ENCODE measurements around the gene RUSF1.

Gene RUSF1

DNA sequence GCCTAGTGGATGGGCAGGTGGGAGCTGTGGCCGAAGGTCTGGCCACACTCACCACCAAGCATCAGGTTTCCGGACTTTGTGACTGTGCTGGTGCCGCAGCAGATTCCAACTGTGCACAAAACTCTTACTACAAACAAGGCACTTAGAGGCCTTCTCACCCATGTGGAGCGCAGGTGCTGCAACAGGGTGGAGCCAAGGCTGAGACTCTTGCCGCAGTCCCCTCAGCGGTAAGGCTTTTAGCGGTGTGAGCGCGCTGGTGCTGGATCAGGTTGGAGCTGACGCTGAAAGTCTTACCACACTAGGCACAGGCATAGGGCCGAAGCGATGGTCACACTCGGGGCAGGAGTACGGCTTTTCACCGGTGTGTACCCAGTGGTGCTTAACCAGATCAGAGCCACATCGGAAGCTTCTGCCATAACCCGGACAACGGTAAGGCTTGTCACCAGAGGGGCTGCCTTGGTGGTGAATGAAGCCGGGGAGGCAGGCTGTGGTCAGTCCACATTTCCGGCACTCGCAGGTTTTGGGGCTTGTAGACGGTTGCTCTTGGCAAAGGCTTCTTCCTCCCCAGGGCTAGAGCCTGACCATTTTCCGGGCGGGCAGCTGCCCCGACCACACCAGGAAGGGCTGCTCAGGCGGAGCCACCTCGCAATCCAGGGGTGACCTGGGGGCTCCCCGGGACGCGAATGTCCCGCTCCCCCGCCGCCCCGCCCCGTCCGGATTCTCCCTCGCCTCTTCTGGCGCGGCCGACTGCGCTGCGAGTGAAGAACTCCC, 49.9 kb downstream of the RUSF1 start:
- TF ChIP-seq FOXP2 (optimal IDR thresholded peaks at IDR 0.05; ENCODE audit: borderline replicate concordance, extremely low read depth, extremely low read length, insufficient read depth) (no peak), TAF1 (IDR thresholded peaks at IDR 0.05; ENCODE audit: borderline replicate concordance, insufficient read depth, low read length) (no peak), POLR2AphosphoS5 (IDR thresholded peaks at IDR 0.05; ENCODE audit: low read depth, low read length) (no peak), SIN3A (IDR thresholded peaks at IDR 0.05; ENCODE audit: borderline replicate concordance, insufficient read depth, low read length) (no peak)
- TF ChIP-seq, protein P1, sequence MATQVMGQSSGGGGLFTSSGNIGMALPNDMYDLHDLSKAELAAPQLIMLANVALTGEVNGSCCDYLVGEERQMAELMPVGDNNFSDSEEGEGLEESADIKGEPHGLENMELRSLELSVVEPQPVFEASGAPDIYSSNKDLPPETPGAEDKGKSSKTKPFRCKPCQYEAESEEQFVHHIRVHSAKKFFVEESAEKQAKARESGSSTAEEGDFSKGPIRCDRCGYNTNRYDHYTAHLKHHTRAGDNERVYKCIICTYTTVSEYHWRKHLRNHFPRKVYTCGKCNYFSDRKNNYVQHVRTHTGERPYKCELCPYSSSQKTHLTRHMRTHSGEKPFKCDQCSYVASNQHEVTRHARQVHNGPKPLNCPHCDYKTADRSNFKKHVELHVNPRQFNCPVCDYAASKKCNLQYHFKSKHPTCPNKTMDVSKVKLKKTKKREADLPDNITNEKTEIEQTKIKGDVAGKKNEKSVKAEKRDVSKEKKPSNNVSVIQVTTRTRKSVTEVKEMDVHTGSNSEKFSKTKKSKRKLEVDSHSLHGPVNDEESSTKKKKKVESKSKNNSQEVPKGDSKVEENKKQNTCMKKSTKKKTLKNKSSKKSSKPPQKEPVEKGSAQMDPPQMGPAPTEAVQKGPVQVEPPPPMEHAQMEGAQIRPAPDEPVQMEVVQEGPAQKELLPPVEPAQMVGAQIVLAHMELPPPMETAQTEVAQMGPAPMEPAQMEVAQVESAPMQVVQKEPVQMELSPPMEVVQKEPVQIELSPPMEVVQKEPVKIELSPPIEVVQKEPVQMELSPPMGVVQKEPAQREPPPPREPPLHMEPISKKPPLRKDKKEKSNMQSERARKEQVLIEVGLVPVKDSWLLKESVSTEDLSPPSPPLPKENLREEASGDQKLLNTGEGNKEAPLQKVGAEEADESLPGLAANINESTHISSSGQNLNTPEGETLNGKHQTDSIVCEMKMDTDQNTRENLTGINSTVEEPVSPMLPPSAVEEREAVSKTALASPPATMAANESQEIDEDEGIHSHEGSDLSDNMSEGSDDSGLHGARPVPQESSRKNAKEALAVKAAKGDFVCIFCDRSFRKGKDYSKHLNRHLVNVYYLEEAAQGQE (IDR thresholded peaks at IDR 0.05; ENCODE audit: insufficient read depth in 1 of 2, low read depth in 2 of 2, low read length in 2 of 2) = no peak

DNA sequence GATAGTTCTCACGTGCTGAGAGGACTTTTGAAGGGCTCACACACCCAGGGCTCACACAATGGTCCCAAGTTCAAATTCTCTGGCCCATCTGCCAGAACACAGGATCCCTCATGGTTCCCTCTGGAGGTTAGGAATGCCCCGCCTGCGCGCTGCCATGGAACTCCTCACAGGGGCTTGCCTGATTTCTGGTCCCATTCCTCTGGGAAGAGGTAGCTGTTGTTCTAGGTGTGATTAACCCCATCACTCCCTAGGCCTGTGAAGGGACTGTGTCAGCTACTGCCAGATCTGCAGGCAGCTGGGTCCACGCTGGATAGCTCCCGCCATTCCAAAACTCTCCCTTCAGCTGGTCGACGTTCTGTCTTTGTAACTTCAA, 51.2 kb downstream of the RUSF1 start:
- TF ChIP-seq, protein P1 (IDR thresholded peaks at IDR 0.05; ENCODE audit: insufficient read depth in 1 of 2, low read depth in 2 of 2, low read length in 2 of 2) = peak in 1 of 2 experiments; percentile 82; a peak in 2 of 4 replicates
- TF ChIP-seq FOXP2 (optimal IDR thresholded peaks at IDR 0.05; ENCODE audit: borderline replicate concordance, extremely low read depth, extremely low read length, insufficient read depth) = no peak
- TF ChIP-seq TAF1 (IDR thresholded peaks at IDR 0.05; ENCODE audit: borderline replicate concordance, insufficient read depth, low read length) = no peak
- TF ChIP-seq POLR2AphosphoS5 (IDR thresholded peaks at IDR 0.05; ENCODE audit: low read depth, low read length) = no peak
- TF ChIP-seq SIN3A (IDR thresholded peaks at IDR 0.05; ENCODE audit: borderline replicate concordance, insufficient read depth, low read length) = no peak

DNA sequence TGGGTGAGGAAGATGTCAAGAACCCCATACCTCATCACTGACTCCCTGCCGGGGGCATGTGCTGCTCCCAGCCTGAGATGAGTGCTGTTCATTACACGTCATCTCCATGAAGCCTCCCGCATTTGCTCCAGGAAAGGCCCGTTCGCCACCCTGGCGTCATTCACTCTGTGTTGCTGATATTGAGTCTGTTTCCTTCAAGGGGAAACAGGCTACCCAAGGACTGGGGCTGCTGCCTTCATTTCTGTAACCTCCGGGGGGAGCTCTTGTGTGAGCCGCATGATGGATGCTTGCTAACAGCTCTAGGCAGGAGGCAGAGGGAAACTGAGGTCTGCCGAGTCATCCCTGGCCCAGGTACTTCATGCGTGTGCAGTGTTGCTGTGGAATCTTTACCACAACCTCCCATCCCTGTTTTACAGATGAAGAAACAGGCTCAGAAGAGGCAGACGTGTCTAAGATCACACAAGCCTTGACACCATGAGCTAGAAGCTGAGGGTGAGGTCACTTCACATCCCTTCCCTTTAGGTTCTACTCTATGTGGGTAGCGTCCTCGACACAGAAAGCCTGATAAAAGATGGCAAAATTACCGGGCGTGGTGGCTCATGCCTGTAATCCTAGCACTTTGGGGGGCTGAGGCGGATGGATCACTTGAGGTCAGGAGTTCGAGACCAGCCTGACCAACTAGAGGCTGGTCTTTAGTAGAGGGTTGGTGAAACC, 52.4 kb downstream of the RUSF1 start:
- TF ChIP-seq SIN3A (IDR thresholded peaks at IDR 0.05; ENCODE audit: borderline replicate concordance, insufficient read depth, low read length) = no peak
- 0 out of 2 replicates have a peak, but pooled peaks have one; percentile 3 for TF ChIP-seq POLR2AphosphoS5 (IDR thresholded peaks at IDR 0.05; ENCODE audit: low read depth, low read length)
- TF ChIP-seq, protein P1 (IDR thresholded peaks at IDR 0.05; ENCODE audit: insufficient read depth in 1 of 2, low read depth in 2 of 2, low read length in 2 of 2) = no peak
- no peak for TF ChIP-seq TAF1 (IDR thresholded peaks at IDR 0.05; ENCODE audit: borderline replicate concordance, insufficient read depth, low read length)
- TF ChIP-seq FOXP2 (optimal IDR thresholded peaks at IDR 0.05; ENCODE audit: borderline replicate concordance, extremely low read depth, extremely low read length, insufficient read depth) = no peak

DNA sequence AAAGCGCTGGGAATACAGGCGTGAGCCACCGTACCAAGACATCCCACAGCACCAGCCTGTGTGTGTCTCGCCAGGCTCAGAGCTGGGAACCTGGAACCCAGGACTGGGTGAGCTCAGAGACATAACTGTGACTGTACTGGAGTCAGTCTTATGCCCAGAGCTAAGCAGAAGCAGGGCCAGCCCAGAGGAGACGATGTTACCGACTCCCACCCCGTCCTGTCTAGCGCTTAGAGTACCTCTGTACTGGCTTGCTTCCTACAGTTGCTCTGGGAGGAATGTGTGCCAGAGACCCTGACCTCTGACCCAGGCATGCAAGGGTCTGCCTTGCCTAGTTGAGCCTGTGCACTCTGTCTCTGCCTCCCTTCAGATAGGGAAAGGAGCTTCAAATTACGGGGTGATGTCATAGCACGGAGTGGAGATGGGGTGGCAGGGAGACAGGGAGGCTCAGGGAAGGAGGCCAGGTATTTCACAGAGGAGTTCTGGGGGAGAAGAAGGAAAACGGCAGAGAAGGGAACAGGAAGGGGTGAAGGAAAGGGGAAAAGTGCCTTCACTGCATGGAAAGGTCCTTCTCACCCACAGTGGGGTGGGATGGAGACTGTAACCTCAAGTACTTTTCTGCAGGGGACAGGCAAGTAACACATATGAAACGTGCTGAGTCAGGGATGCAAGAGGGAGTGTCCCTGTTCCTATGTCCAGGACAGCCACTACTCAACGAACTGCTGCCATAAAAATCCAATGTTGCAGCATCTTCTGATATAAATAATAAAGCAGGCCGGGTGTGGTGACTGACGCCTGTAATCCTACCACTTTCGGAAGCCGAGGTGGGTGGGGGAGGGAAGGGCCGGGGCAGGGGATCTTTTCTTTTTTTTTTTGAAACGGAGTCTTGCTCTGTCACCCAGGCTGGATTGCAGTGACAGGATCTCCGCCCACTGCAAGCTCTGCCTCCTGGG, 54.7 kb downstream of the RUSF1 start:
- TF ChIP-seq POLR2AphosphoS5 (IDR thresholded peaks at IDR 0.05; ENCODE audit: low read depth, low read length) = no peak
- TF ChIP-seq, protein P1 (IDR thresholded peaks at IDR 0.05; ENCODE audit: insufficient read depth in 1 of 2, low read depth in 2 of 2, low read length in 2 of 2) = no peak
- no peak for TF ChIP-seq FOXP2 (optimal IDR thresholded peaks at IDR 0.05; ENCODE audit: borderline replicate concordance, extremely low read depth, extremely low read length, insufficient read depth)
- no peak for TF ChIP-seq SIN3A (IDR thresholded peaks at IDR 0.05; ENCODE audit: borderline replicate concordance, insufficient read depth, low read length)
- TF ChIP-seq TAF1 (IDR thresholded peaks at IDR 0.05; ENCODE audit: borderline replicate concordance, insufficient read depth, low read length) = no peak
